ENCODE data around the gene USH1G.

USH1G gene

GRCh38 chr17:74962622-74963394, 39.8 kb upstream of the USH1G start:
- H3K9me3 ChIP-seq (ENCODE audit: control insufficient read depth, low read length), result no peaks in the 10 kb centered on the region
- no peak for DNase-seq (ENCODE audit: low read depth)
- H3K27me3 ChIP-seq (replicated peaks; ENCODE audit: control insufficient read depth, insufficient read depth, low read length), result peaks cover 15% of the 10 kb centered on the region
- no peak overlapping the region for H3K9ac ChIP-seq (ENCODE audit: low read length)
- H3K4me3 ChIP-seq (ENCODE audit: low read length), result no peak overlapping the region
- H3K36me3 ChIP-seq (ENCODE audit: control insufficient read depth, insufficient read depth, low read length, severe bottlenecking), result no peaks in the 10 kb centered on the region
- no peaks in the 10 kb centered on the region for H3K4me1 ChIP-seq (ENCODE audit: control insufficient read depth, insufficient read depth, low read length)

GRCh38 chr17:74961657-74962350, 38.7 kb upstream of the USH1G start:
- no peaks in the 10 kb centered on the region for H3K36me3 ChIP-seq (ENCODE audit: control insufficient read depth, insufficient read depth, low read length, severe bottlenecking)
- H3K27me3 ChIP-seq (replicated peaks; ENCODE audit: control insufficient read depth, insufficient read depth, low read length), result peaks cover 15% of the 10 kb centered on the region
- H3K4me1 ChIP-seq (ENCODE audit: control insufficient read depth, insufficient read depth, low read length), result no peaks in the 10 kb centered on the region
- H3K9ac ChIP-seq (ENCODE audit: low read length), result no peak overlapping the region
- no peaks in the 10 kb centered on the region for H3K9me3 ChIP-seq (ENCODE audit: control insufficient read depth, low read length)
- no peak overlapping the region for H3K4me3 ChIP-seq (ENCODE audit: low read length)
- peak; percentile 95 for DNase-seq (ENCODE audit: low read depth)

- H3K9ac ChIP-seq (ENCODE audit: low read length), result no peak overlapping the region
- no peaks in the 10 kb centered on the region for H3K4me1 ChIP-seq (ENCODE audit: control insufficient read depth, insufficient read depth, low read length)
- no peaks in the 10 kb centered on the region for H3K36me3 ChIP-seq (ENCODE audit: control insufficient read depth, insufficient read depth, low read length, severe bottlenecking)
- H3K4me3 ChIP-seq (ENCODE audit: low read length), result no peak overlapping the region
- no peaks in the 10 kb centered on the region for H3K9me3 ChIP-seq (ENCODE audit: control insufficient read depth, low read length)
- peaks cover 20% of the 10 kb centered on the region for H3K27me3 ChIP-seq (replicated peaks; ENCODE audit: control insufficient read depth, insufficient read depth, low read length)
- no peak for DNase-seq (ENCODE audit: low read depth)
Observed at GRCh38 chr17:74960570-74961342, 37.7 kb upstream of the USH1G start.

- no peaks in the 10 kb centered on the region for H3K36me3 ChIP-seq (ENCODE audit: control insufficient read depth, insufficient read depth, low read length, severe bottlenecking)
- peaks cover 24% of the 10 kb centered on the region for H3K27me3 ChIP-seq (replicated peaks; ENCODE audit: control insufficient read depth, insufficient read depth, low read length)
- no peaks in the 10 kb centered on the region for H3K9me3 ChIP-seq (ENCODE audit: control insufficient read depth, low read length)
- no peak overlapping the region for H3K9ac ChIP-seq (ENCODE audit: low read length)
- peak; percentile 22 for DNase-seq (ENCODE audit: low read depth)
- H3K4me1 ChIP-seq (ENCODE audit: control insufficient read depth, insufficient read depth, low read length), result no peaks in the 10 kb centered on the region
- H3K4me3 ChIP-seq (ENCODE audit: low read length), result no peak overlapping the region
Observed at GRCh38 chr17:74959826-74960515, 36.9 kb upstream of the USH1G start.

GRCh38 chr17:74957935-74958740, 35.1 kb upstream of the USH1G start:
- Histone ChIP-seq H3K9ac (ENCODE audit: low read length) (no peak overlapping the region), H3K36me3 (ENCODE audit: control insufficient read depth, insufficient read depth, low read length, severe bottlenecking) (no peaks in the 10 kb centered on the region), H3K27me3 (replicated peaks; ENCODE audit: control insufficient read depth, insufficient read depth, low read length) (peaks cover 28% of the 10 kb centered on the region), H3K9me3 (ENCODE audit: control insufficient read depth, low read length) (no peaks in the 10 kb centered on the region), H3K4me1 (ENCODE audit: control insufficient read depth, insufficient read depth, low read length) (no peaks in the 10 kb centered on the region), H3K4me3 (ENCODE audit: low read length) (no peak overlapping the region)
- DNase-seq (ENCODE audit: low read depth), result peak; percentile 74

- Histone ChIP-seq H3K9me3 (ENCODE audit: control insufficient read depth, low read length) (no peaks in the 10 kb centered on the region), H3K4me1 (ENCODE audit: control insufficient read depth, insufficient read depth, low read length) (no peaks in the 10 kb centered on the region), H3K27me3 (replicated peaks; ENCODE audit: control insufficient read depth, insufficient read depth, low read length) (peaks cover 43% of the 10 kb centered on the region), H3K4me3 (ENCODE audit: low read length) (no peak overlapping the region), H3K36me3 (ENCODE audit: control insufficient read depth, insufficient read depth, low read length, severe bottlenecking) (no peaks in the 10 kb centered on the region), H3K9ac (ENCODE audit: low read length) (no peak overlapping the region)
- DNase-seq (ENCODE audit: low read depth), result no peak
Observed at GRCh38 chr17:74956093-74956492, 33.0 kb upstream of the USH1G start.

- Histone ChIP-seq H3K9me3 (ENCODE audit: control insufficient read depth, low read length) (no peaks in the 10 kb centered on the region), H3K27me3 (replicated peaks; ENCODE audit: control insufficient read depth, insufficient read depth, low read length) (peaks cover 54% of the 10 kb centered on the region), H3K36me3 (ENCODE audit: control insufficient read depth, insufficient read depth, low read length, severe bottlenecking) (no peaks in the 10 kb centered on the region), H3K9ac (ENCODE audit: low read length) (no peak overlapping the region), H3K4me3 (ENCODE audit: low read length) (no peak overlapping the region), H3K4me1 (ENCODE audit: control insufficient read depth, insufficient read depth, low read length) (no peaks in the 10 kb centered on the region)
- no peak for DNase-seq (ENCODE audit: low read depth)
Observed at GRCh38 chr17:74954665-74955421, 31.8 kb upstream of the USH1G start.

- DNase-seq (ENCODE audit: low read depth), result no peak
- Histone ChIP-seq H3K4me3 (ENCODE audit: low read length) (no peak overlapping the region), H3K4me1 (ENCODE audit: control insufficient read depth, insufficient read depth, low read length) (no peaks in the 10 kb centered on the region), H3K9ac (ENCODE audit: low read length) (no peak overlapping the region), H3K27me3 (replicated peaks; ENCODE audit: control insufficient read depth, insufficient read depth, low read length) (peaks cover 61% of the 10 kb centered on the region), H3K36me3 (ENCODE audit: control insufficient read depth, insufficient read depth, low read length, severe bottlenecking) (no peaks in the 10 kb centered on the region), H3K9me3 (ENCODE audit: control insufficient read depth, low read length) (no peaks in the 10 kb centered on the region)
Observed at GRCh38 chr17:74954115-74954514, 31.1 kb upstream of the USH1G start.

GRCh38 chr17:74953134-74953687, 30.2 kb upstream of the USH1G start:
- Histone ChIP-seq H3K4me1 (ENCODE audit: control insufficient read depth, insufficient read depth, low read length) (no peaks in the 10 kb centered on the region), H3K27me3 (replicated peaks; ENCODE audit: control insufficient read depth, insufficient read depth, low read length) (peaks cover 65% of the 10 kb centered on the region), H3K9ac (ENCODE audit: low read length) (no peak overlapping the region), H3K4me3 (ENCODE audit: low read length) (no peak overlapping the region), H3K9me3 (ENCODE audit: control insufficient read depth, low read length) (no peaks in the 10 kb centered on the region), H3K36me3 (ENCODE audit: control insufficient read depth, insufficient read depth, low read length, severe bottlenecking) (no peaks in the 10 kb centered on the region)
- no peak for DNase-seq (ENCODE audit: low read depth)
